H1 (cell line): ENCODE measurements around the gene KLHDC4.
"Not testable (repeated sequence)": the region's sequence is repeated elsewhere in the genome, so short reads cannot be mapped to it uniquely, and the experiment has no call there.

ENCODE experiments used
- ATF2 ChIP-seq: IDR thresholded peaks from 2 replicates; pipeline ENCODE4 v1.6.1; 2012; ENCODE audit warnings: low read length, inconsistent platforms
- CHD1 ChIP-seq: IDR thresholded peaks from 2 replicates; pipeline ENCODE4 v1.6.1; 2012; ENCODE audit warnings: low read depth, low read length, improper control_type of control experiment
- CHD2 ChIP-seq: IDR thresholded peaks from 2 replicates; pipeline ENCODE4 v1.6.1; 2012; ENCODE audit warnings: low read length, improper control_type of control experiment
- CTCF ChIP-seq, 3 experiments: IDR thresholded peaks; 1 replicate in 2 of 3; 2 replicates in 1 of 3; pipeline versions ENCODE4 v1.5.1 to v1.6.1; 2011; ENCODE audit warnings: low read length in 3 of 3, mild to moderate bottlenecking in 3 of 3, inconsistent platforms in 2 of 3, low read depth in 1 of 3, moderate library complexity in 1 of 3; ENCODE audit not compliant: insufficient read depth in 1 of 3; ENCODE audit errors: control extremely low read depth in 1 of 3
- HDAC6 ChIP-seq: IDR thresholded peaks from one replicate; pipeline ENCODE4 v1.7.1; 2012; ENCODE audit warnings: low read depth, mild to moderate bottlenecking, inconsistent platforms, low read length, moderate library complexity
- RAD21 ChIP-seq, 2 experiments: IDR thresholded peaks in 1 of 2; conservative IDR thresholded peaks in 1 of 2; 2 replicates each; pipeline ENCODE4 v1.6.1; 2011; ENCODE audit warnings: low read depth in 2 of 2, low read length in 2 of 2, improper control_type of control experiment in 1 of 2, inconsistent platforms in 1 of 2, mild to moderate bottlenecking in 1 of 2, moderate library complexity in 1 of 2
- SIRT6 ChIP-seq: IDR thresholded peaks from one replicate; pipeline ENCODE4 v1.7.1; 2012; ENCODE audit warnings: low read length, inconsistent platforms
- TAF1 ChIP-seq: IDR thresholded peaks from 2 replicates; pipeline ENCODE4 v1.6.1; 2011; ENCODE audit warnings: mild to moderate bottlenecking, low read depth, low read length

- TF ChIP-seq CHD1; SIRT6; HDAC6; RAD21 (IDR thresholded peaks at IDR 0.05 in 1 of 2, conservative IDR thresholded peaks at IDR 0.05 in 1 of 2; ENCODE audit: low read depth in 2 of 2, low read length in 2 of 2); CTCF (IDR thresholded peaks at IDR 0.05; ENCODE audit: control extremely low read depth in 1 of 3, insufficient read depth in 1 of 3, low read depth in 1 of 3, low read length in 3 of 3); TAF1; ATF2; CHD2: not testable (repeated sequence)
These were observed 39.2 kb downstream of the KLHDC4 start for GRCh38 chr16:87726577-87726976.
